GM19397 (cell line): Measurements from ENCODE around the gene DISC1.

Source experiments
- ATAC-seq: cut with Tn5 transposase; IDR thresholded peaks from one replicate; pipeline ENCODE4 v1.9.1; 2021; ENCODE audit warnings: mild to moderate bottlenecking, moderate library complexity; ENCODE audit not compliant: unreplicated experiment

DISC1 gene

DNA sequence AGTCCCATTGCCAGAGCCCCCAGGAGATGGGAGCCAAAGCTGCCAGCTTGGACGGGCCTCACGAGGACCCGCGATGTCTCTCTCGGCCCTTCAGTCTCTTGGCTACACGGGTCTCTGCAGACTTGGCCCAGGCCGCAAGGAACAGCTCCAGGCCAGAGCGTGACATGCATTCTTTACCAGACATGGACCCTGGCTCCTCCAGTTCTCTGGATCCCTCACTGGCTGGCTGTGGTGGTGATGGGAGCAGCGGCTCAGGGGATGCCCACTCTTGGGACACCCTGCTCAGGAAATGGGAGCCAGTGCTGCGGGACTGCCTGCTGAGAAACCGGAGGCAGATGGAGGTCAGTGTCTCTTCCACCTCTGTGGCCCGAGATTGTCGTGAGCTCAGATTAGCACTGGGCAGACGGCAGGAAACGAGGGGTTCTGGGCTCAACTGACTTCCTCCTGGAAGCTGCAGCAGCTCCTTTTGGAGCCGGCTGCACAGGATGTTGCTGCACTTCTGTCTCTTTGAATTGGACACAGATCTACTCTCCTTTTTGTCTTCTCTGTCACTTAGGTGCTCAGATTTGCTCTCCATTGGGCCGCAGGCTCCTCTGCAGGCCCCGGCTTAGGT is 68.0 kb downstream of the DISC1 start:
- no peak for ATAC-seq

- no peak for ATAC-seq
Measured at GRCh38 chr1:231695439-231696255, 69.1 kb downstream of the DISC1 start.

DNA sequence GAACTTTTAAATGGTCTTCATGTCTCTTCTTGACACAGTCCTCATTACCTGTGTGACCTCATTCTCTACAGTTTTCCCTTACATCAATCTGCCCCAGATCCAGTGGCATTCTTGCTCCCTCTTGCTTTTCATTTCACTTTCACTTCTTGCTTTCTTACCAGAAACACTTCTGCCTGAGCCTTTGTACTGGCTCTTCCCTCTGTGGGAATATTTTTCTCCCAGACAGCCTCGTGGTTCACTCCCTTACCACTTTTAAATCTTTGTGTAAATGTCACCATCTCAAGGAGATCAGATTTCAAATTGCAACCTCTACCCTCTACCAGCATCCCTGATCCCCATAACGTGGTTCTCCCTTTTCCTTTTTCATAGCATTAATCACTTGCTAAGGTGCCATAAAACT is 73.2 kb downstream of the DISC1 start:
- ATAC-seq, result no peak

- ATAC-seq, result no peak
Measured at GRCh38 chr1:231701306-231701705, 74.7 kb downstream of the DISC1 start.

- ATAC-seq, result no peak
Measured at GRCh38 chr1:231702331-231702730, 75.7 kb downstream of the DISC1 start.

- ATAC-seq, result no peak
Measured at GRCh38 chr1:231702804-231703203, 76.2 kb downstream of the DISC1 start.

- no peak for ATAC-seq
Measured at GRCh38 chr1:231705806-231706760, 79.5 kb downstream of the DISC1 start.

DNA sequence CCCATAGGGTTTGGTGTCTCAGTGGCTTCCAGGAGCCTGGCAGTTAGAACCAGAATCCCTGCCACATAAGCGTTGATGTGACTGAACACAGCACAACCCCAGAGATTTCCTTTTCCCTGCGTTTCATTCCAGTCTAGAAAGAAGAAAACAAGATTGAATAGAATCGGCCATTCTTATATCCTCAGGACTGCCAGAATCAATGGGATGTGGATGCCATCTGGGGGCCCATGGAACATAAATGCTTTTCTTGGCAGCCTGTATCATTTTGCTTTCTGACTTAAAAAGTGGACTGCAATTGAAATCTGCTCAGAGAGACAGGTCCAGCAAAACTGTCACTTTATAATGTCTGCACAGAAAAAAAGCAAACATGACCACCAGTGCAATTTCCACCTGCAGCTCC is 80.3 kb downstream of the DISC1 start:
- ATAC-seq, result no peak

DNA sequence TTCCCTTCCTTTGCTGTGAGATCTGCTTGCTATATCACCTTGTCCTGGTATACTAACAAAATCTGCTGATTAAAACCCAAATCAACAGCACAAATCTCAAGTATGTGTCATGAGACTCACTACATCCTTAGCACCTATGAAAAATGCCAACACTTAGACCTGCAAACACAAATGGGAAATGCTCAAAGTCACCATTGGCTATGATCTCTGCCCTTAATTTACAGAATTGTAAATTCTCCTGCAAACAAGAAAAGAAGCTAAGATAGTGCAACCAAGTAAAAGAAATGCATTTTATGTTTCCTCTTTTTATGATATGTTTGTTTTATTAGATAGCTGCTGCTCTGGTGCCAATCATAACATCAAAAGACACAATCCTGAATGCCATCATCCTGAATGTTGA is 80.8 kb downstream of the DISC1 start:
- ATAC-seq, result no peak

- no peak for ATAC-seq
Measured at GRCh38 chr1:231708394-231708793, 81.8 kb downstream of the DISC1 start.

DNA sequence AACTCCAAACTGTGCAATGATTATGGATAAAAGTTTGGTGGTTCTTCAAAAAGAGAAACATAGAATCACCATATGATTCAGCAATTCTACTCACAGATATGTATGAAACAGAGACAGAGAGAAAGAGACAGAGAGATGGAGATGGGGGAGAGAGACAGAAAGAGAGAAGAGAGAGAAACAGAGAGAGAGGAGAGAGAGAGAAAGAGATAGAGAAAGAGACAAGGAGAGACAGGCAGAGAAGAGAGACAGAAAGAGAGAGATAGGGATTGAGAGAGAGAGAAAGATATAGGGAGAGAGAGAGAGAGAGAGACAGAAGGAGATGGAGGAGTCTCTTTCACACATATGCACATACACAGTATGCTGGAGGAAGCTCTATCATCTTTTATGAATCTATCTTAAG is 87.8 kb downstream of the DISC1 start:
- no peak for ATAC-seq

DNA sequence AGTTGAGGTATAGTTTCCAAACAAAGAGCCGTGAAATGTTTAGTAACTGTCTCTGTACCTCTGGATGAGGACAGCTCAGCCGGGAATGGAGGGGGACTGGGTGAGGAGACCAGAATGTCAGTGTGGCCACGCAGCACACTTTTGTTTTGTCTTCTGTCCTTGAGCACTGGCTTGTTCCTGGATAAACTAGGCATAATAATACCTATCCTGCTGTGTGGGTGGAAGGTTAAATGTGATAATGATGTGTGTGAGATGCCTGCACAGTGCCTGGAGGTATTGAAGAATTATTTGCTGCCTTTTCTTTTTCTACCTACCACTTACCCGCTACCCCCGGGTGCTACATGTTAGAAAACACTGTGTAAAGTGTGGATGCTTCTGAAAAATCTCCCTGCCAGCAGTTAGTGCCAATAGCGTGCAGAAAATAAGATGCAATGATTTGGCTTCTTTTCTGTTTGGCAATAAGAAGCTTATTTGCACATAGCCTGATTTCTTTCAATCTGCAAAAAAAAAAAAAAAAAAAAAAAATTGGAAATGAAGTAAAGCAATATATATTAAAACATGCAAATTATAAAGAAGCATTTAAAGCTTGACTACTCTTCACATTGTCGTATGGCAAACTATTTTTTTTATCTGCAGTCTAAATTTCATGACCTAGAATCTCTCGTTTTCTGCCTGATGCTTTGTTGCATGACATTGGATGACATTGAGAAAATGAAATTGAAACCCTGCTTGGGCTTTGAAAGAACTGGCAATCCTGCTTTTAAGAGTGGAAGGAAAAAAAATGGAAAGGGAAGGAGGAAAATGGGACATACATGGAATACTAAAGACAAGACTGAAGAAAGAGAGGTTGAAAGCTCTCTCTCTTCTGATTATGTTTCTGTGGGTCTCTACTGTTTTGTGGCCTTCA is 89.5 kb downstream of the DISC1 start:
- no peak for ATAC-seq

GRCh38 chr1:231716879-231717278 is 90.3 kb downstream of the DISC1 start:
- no peak for ATAC-seq

- no peak for ATAC-seq
Measured at GRCh38 chr1:231719485-231720183, 93.0 kb downstream of the DISC1 start.

GRCh38 chr1:231720652-231721325 is 94.2 kb downstream of the DISC1 start:
- ATAC-seq, result no peak

- ATAC-seq, result no peak
Measured at GRCh38 chr1:231721436-231721835, 94.8 kb downstream of the DISC1 start.

GRCh38 chr1:231722356-231722755 is 95.8 kb downstream of the DISC1 start:
- no peak for ATAC-seq

DNA sequence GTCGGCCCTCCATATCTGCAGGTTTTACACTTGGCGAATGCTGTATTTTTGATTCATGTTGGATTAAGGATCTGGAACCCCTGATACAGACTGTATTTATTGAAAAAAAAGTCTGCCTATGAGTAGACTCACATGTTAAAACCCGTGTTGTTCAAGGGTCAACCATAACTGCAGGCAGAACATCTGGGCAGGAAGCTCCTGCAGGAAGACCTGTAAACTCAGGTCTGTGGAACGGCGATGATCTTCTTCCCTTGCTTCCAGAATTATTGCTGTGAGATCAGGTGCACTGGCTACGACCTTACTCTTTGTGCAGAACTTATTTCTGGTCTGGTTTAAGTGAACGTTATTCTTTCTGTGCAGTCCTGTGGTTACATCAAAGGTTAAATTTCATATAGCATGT is 96.6 kb downstream of the DISC1 start:
- no peak for ATAC-seq

DNA sequence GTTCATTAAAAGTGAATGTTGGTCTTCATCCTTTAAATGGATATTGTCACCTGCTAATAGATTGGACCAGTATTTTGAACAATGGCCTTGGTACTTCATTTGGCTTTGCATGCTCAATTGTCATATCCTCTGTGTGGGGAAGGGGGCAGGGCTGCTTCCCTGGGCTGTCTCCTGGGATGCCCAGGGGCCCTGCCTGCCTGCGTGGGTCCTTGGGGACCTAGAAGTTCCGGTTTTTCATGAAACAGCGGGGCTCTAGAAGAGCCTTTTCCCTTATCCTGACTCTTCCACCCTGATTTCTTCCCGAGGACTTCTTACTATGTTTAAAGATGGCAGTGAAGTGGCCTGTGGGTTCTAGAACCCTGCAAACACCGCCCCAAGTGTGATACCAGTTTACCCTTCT is 97.5 kb downstream of the DISC1 start:
- ATAC-seq, result no peak
